ENCODE data around the gene VWF.
"Not testable (repeated sequence)": the region's sequence is repeated elsewhere in the genome, so short reads cannot be mapped to it uniquely, and the experiment has no call there.

The VWF gene

DNA sequence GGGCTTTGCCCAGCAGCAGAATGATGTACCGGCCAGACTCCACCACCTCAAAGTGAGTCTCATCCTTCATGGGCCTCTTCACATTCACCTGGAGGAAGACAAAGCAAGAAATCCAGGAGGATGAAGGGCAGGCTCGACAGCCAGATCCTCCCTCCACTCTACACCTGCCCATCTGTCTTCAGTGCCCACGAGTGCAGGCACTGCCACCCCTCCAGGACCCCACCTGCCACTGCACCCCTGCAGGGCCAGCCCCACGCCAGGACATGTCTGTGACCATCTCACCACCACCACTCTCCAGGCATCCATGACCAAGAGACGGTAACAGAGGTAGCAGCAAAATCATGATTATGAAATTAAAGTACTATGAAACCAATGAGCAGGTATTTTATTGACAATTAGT lies 95.1 kb downstream of the VWF start:
- no peak for DNase-seq

DNA sequence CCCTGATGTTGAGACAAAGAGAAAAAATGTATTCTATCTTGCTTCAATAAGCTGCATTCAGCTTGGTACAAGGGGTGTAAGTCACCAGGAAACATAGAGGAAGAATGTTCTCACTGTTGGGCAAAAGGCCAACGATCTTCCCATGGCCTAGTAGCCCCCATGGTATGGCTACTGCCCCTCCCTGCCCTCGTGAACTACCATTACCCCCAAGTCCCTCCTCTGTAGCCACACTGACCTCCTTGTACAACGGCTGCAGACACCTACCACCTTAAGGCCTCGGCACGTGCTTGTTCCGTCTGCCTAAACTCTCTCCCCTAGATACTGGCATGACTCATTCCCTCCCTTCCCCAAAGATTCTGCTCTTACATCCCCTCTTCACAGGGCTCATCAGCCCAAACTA lies 97.5 kb downstream of the VWF start:
- DNase-seq, result no peak

DNA sequence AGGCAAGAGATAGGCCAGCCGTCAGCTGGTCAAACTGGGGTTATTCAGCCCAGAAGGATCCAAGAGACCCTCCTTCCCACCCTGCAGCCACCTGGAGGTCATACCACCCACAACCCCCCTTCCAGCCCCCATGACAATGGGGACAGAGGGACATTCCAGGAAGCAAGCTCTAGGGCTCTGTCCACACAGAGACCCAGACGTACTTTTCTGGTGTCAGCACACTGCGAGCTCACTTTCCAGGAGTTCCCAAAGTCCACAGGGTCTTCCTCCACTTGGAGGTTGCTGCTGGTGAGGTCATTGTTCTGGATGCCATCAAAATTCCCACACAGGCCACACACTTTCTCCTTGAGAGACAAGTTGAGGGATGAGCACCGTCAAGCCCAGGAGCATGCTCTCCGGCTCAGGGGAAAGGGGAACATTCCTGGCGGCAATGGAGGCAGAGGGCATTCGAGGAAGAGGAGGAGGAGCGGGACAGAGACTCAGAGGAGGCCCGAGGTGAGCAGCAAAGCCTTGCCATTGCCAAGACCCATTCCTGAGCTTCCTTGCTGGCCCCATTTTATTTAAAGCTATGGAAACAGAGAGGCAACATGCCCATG lies 98.7 kb downstream of the VWF start:
- not testable (repeated sequence) for DNase-seq

DNA sequence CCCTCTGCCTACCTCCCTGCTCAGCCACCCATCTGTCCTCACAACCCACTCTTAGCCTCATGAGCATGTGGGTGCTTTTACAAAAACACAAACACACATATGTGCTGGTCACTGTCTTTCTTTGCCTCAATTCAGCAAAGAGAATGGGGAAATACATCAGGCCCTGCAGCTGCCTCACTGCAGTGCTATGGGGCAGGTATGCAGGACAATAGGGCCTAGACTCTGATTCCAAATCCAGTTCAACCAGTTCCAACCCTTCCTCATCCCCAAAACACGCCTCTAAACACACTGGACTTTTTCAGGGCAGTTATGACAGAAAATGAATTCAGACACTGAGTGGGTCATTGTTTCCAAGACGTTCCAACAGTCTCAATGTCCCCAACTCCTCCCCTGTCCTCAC lies 100.4 kb downstream of the VWF start:
- not testable (repeated sequence) for DNase-seq

DNA sequence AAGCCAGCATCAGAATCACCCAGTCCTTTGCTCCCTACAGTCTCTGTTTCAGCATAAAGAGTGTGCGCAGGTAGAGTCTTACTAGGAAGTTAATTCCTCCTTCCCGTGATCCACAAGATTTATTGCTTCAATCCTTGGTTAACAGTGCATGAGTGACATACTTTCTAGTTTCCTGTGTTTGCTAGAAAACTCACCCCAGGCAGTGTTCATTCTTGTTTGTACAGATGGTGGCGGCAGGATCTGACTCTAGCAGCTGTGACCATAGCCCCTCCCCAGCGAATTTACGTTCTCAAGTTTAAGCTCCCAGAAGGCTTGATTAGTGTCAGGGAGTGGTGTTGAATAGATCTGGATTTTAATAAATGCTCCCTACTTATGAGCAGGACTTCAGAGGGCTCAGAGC lies 103.5 kb downstream of the VWF start:
- no peak for DNase-seq

DNA sequence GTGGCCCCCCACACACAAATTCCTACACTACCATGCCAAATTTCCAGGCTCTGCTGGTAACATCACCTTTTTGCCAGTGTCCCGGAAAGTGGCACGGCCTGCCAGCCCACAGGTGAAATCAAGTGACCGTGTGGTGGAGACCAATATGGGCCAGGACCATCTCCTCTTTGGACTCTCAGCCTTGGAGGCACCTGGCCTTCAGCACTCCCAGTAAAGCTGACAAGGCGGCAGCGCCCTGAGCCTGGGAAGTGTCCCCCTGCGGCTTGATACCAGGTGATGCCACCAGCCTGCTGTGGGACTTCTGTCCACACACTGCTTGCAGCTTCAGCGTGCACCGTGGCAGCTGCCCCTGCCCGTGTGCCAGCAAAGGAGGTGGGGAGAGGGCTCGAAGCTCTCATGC lies 104.0 kb downstream of the VWF start:
- not testable (repeated sequence) for DNase-seq

DNA sequence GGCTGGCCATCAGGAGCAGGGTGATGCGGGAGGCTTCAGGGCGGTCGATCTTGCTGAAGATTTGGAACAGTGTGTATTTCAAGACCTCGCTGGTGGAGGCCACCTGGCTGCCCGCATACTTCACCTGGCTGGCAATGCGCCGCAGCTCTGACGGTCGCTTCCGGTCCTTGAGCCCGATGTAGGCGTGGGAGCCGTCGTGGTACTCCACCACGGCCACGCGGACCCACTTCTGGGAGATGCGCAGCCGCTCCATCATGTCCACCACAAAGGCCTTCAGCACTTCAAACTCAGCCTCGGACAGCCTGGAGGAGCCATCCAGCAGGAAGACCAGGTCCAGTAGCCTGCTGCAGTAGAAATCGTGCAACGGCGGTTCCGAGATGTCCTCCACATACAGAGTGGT lies 105.2 kb downstream of the VWF start:
- not testable (repeated sequence) for DNase-seq

DNA sequence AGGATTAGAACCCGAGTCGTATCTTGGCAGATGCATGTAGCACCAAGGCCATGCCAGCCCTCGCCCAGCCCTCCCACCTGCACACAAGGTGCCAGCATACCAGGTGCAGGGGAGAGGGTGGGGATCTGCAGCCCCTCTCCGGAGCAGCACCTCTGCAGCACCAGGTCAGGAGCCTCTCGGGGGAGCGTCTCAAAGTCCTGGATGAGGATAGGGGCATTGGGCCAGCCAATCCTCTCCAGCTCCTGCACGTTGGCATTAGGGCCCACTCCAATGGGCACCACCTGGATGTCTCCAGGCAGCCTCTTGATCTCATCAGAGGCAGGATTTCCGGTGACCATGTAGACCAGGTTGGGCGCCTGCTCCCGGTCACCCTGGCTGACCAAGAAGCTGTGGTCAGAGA lies 106.2 kb downstream of the VWF start:
- no peak for DNase-seq

DNA sequence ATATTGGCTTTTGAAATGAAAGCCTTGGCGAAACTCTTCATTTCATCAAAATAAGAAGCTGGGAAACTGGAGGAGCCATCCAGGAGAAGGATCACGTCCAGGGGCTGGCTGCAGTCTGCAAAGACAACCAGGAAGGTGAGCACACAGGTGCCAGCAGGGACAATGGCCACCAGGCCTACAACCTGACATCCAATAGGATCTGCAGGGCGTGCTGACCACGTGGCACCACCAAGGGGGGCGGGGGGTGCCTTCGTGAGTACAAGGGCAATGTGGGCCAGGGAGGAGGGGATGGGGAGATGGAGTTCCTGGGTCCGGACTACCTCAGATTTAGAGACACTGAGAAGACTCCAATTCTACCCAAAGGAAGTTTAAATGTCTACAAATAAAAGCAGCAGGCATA lies 107.7 kb downstream of the VWF start:
- DNase-seq, result no peak

DNA sequence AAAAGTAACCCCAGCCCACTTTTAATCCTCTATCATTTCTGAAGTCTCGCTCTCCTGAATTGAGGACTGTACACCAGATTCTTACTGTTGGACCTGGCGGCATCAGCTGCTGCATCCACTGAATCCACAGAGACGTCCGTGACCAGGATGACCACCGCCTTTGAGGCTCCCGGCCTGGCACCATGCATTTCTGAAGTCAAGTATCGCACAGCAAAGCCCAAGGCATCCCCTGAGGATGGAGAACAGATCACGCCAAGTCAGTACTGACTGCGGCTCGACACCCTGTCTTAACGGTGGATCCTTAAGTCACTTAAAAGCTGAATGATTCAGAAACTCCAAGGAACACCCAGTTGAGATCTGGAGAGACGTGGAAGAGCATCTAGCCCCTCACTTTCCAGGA lies 108.5 kb downstream of the VWF start:
- not testable (repeated sequence) for DNase-seq

DNA sequence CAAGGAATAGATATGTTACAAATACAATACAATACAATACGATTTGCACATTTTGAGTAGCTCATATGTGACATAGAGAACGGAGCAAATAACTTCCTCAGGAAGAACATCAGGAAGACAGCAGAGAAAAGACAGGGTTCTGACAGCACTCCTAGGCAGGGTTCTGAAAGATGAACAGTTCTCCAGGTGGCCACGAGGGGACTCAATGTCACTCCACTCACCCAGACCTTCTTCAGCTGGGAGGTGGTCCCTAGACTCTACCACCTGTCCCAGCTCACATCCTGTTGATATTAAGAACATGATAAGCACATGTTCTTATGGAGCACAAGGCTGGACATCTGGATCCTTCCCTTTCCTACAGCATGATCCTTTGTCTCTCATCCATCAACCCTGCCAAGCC lies 109.2 kb downstream of the VWF start:
- not testable (repeated sequence) for DNase-seq

DNA sequence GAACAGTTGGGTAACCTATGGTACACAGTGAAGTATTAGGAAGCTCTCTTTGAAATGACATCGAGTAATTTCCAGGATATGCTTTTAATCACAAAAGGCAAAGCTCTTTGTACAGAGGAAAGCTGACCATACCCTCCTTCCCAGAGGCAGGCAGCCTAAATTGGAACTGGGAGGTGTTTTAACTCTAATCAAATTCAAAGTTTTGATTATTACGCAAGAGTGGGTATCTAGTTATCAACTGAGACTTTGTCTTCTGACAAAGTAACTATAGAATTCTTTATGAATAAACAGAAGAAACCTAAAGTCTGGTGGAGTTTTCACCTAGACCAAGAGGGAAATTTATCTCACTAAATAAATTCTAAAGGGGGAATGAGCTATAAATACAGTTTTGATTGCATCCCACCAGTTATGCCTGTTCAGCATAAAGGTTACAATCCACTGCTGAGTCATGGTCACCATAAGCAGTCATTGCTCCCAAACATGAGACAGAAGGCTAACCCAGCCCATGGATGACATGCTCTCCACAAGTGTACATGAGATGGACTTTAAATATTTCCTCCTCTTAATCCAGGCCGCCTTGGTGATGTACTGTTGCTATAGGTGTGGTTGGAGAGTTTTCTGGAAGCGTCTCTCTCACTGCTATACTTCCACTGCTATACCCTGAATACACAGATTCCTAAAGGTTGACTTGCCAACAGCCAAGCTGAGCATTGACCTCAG lies 113.7 kb downstream of the VWF start:
- not testable (repeated sequence) for DNase-seq

DNA sequence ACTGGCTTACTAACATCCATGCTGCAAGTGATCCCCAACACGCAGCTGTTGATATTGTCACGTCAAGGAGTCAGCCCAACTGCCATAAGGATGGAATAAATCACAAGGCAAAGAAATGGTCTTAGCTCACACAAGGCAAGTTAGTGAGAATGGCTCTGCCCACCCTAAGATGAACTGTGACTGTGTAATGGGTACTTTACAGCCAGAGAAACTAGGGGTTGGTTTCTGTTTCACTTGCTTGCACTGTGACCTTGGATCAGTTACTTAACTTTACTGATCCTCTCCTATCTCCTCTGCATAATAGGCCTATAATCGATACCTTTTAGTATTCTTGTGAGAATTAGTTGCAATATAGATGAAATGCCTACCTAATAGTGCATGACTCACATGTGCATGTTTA lies 127.2 kb downstream of the VWF start:
- no peak for DNase-seq

DNA sequence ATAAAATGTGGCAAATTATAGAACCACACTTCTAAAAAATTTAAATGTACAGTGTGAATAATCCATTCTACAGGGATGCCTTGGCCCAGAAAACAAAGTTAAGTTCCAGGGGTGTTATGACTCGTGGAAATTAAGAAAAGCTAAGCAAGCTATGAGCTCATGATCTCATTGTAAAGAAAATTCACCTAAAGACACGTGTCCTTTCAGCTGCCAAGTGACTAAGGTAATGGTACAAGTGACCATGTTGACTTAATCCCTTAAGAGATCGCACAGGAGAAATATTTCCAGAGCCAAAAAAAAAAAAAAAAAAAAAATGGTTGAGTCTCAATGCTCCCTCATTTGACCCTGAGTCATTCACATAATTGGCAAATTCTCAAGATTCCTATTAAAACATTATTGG lies 128.0 kb downstream of the VWF start:
- DNase-seq, result no peak

DNA sequence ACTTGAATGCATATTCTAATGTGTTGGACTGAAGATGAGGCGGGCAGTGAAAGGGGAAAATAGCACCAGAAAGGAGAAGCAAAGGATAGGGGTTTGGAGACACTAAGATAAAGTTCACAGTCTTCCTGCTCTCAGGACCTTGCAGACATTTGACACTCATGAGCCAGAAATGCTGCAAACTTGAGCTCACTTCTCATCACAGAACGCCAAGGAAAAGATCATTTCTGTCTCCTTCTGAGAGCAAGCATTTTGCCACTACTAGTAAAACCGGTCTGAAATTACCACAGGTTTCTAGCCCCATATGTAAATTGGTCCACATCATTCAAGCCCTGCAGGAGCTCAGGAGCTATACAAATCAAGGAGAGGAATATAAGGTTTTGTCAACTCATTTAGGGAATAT lies 134.8 kb downstream of the VWF start:
- DNase-seq, result no peak

DNA sequence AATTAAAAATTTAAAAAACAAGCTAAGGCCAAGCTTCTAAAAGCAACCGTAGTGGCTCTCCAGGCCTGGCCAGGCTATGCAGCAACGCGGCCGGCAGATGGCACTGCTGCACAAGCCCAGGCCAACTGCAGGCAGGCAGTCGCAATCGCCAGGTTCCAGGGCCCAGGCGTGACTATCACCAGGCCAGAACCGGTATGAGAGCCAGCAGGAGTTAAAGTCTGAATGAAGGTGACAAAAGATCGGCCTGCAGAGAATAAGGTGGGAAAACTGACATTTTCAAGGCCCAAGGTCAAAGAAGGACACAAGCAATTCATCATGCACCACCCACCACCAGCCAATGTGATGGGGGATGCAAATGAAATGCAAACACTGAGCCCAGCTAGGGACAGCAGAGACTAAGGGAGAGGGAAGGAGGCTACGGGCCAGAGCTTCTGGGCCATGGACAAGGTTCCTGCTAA lies 135.8 kb downstream of the VWF start:
- DNase-seq, result peak; percentile 75

DNA sequence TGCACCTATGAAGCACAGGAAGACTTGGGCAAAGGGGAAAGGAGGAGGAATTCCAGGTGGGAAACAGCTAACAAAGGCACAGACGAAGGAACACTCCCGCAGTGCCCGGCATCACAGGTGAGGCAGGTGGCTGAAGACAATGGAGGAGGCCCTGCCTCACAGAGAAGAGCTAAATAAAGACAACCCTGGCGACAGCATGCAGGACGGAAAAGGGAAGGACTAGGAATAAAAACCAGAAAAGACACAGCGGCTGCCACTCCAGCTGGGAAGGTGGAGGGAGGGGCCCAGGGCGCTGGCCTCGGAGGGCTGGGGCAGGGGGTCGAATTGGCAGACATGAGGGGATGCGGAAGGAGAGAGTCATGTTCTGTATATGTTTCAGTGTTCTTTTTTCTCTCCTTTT lies 136.4 kb downstream of the VWF start:
- DNase-seq, result no peak

DNA sequence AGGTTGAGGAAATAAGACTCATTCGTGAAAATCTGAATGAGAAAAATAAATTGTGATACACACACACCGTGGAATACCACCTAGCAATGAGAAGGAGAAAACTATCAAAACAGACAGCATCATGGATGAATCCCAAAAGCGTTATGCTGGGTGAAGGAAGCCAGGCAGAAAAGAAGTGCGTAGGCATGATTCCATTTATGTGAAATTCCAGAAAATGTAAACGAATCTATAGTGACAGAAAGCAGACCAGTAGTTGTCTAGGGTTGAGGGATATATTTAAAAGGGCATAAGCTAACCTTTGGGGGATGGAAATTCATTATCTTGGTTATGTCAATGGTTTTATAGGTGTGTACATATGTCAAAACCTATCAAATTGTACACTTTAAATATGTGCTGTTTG lies 136.9 kb downstream of the VWF start:
- DNase-seq, result no peak

DNA sequence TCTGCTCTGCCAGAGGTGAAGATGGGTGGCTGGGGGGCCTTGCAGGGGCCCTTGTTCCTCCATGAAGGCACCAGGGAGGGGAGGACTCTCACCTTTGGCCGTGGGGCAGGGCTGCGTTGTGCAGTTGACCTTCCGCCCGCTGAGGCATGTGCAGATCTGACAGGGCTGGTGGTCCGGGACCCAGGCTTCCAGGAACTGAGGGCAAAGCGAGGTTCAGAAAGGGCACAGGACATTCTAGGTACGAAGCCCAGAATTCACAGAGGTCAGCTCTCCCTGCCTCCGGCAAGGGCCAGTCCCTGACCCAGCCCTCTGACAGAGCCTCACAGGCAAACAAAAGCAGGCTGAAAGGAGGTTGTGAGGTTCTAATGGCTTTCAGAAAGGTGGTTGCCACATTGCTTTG lies 139.0 kb downstream of the VWF start:
- DNase-seq, result no peak

DNA sequence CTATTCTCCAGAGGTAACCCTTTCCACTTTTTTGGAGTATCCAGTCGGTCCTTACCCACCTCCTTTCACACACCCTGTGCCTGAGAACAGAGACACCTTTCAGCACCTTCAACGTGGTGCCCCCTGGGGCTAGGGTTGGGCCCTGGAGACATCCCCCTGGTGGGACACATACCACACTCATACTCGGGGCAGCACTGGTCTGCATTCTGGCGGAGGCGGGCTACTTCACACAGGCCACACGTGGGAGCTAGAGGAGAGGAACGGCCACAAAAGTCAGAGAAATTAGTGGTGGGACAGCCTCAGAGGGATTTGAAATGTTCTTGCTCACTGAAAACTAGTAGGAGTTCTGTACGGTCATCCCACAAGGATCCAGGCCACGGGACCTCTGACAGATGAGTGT lies 139.6 kb downstream of the VWF start:
- no peak for DNase-seq

DNA sequence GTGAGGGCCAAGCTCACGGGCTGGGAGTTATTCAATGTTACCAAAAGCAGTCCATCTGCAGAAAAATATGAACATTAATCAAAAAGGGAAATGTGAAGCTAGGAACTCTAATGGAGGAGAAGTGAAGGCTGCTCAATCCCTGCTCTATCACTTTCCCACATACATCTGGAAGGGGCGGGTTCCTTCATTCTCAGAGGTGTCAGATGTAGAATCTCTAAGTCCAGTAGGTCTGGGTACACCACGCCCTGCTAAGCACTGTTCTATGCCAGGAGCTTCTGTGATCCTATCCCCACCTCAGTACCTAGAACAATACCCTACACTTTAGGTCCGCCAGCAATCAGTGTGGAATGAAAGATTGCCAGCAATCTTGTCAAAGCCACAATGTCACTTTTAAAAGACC lies 142.4 kb downstream of the VWF start:
- DNase-seq, result no peak

DNA sequence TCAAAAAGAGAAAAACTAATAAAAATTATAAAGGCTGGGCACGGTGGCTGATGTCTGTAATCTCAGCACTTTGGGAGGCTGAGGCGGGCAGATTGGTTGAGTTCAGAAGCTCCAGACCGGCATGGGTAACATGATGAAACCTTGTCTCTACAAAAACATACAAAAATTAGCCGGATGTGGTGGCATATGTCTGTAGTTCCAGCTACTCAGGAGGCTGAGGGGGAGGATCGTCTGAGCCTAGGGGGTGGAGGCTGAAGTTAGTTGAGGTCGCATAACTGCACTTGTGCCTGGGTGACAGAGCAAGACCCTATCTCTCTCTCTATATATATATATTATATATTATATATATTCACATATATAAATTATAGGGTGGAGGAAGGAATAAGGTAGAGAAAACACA lies 146.9 kb downstream of the VWF start:
- DNase-seq, result no peak

DNA sequence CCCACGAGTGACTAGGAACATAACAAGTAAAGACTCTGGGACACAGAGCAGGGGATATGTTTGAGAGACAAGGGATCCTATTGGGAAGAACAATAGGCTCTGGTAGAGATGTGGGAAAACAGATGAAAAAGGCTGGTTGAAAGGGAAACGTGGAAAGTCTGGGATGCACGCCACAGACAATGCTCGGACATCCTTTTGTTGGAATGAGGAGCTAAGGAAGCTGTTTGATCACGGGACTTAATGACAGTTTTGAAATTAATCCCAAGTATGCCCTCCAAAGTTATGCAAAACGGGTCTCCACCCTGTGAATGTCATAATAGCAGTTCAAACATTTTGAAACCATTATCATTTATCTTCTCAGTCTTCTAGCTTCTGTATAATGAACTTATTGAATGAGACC lies 147.8 kb downstream of the VWF start:
- DNase-seq, result no peak

DNA sequence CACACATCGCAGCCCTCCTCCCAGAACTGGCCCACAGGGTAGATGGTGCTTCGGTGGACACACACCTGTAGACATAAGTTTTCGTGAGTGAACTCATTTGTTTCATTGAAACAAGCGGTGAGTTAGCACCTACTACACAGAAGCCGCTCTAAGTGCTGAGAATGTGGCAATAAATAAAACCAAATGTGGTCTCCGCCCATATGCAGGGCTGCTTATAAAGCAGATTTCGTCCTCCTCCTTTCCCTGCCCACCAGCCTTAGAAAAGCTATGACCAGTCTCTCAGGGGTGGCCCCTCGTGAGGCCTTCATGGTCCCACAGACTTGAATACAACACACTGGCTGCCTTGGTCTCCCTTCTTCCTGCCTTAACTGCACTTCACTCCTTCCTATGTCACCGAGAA lies 148.3 kb downstream of the VWF start:
- DNase-seq, result no peak
